HG03469 (cell line): ENCODE results near the gene SOBP.
"Not testable (repeated sequence)": the region's sequence is repeated elsewhere in the genome, so short reads cannot be mapped to it uniquely, and the experiment has no call there.

Experiments used
- ATAC-seq: cut with Tn5 transposase; IDR thresholded peaks from one replicate; pipeline ENCODE4 v1.9.1; 2021; ENCODE audit warnings: mild to moderate bottlenecking, moderate library complexity, moderate number of reproducible peaks; ENCODE audit not compliant: unreplicated experiment

The SOBP gene

DNA sequence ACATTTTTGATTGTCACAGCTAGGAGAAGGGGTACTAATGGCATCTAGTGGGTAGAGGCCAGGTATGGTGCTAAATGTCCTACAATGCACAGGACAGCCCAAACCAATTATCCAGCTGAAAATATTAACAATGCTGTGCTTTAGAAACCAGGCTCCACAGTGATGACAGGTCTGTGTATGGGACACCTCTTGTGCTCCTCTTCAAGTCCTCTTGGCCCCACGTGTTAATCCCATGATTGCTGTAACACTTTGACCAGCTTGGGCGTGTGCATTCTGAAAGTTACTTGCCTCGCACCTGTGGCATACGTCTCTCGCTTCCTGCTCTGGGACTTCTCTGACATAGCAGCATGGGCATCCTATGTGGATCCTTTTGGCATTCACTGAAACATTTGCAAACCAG lies 29.3 kb downstream of the SOBP start:
- not testable (repeated sequence) for ATAC-seq

DNA sequence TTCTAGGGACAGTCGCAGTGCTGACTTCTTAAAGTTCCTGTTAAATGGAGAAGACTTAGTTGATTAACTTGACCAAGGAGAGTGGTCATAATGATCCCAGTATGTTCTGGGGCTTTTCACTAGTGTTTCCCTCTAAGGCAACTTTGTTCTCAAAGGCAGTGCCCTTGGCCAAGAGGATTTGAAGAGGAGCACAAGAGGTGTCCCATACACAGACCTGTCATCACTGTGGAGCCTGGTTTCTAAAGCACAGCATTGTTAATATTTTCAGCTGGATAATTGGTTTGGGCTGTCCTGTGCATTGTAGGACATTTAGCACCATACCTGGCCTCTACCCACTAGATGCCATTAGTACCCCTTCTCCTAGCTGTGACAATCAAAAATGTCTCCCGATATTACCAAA lies 30.8 kb downstream of the SOBP start:
- ATAC-seq, result not testable (repeated sequence)

DNA sequence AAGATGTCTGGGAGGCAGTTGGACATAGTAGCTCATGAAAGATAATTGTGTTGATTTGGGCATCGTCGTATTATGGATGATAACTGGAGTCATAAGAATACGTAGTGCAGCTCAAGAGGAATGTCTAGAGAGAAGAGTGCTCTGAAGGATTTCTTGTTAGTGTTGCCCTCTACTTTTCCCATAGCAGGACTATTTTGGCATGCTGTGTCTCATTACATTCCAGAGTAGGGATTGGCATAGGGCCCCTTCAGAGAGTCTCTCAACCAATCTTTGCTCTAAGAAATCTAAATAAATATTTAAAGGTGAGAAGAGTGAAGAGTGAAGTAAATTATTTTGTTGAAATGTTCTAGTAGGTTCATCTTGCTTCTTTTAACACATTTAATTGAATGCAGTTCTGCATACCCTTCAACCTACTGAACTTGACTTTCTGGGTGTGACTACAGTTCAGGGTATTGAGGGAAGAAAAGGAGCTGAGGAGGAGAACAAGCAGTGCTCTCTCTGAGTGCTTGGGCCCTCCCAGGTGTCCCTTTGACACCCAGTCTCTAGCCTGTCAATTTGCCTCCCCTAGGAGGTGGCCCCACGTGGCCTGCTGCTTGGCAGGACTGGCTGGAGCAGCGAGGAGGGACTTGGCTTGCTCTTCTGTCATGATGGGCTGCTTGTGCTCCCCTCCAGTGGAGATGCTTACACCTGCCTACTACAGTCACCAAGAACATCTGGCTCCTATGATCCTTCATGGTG lies 33.3 kb downstream of the SOBP start:
- no peak for ATAC-seq

DNA sequence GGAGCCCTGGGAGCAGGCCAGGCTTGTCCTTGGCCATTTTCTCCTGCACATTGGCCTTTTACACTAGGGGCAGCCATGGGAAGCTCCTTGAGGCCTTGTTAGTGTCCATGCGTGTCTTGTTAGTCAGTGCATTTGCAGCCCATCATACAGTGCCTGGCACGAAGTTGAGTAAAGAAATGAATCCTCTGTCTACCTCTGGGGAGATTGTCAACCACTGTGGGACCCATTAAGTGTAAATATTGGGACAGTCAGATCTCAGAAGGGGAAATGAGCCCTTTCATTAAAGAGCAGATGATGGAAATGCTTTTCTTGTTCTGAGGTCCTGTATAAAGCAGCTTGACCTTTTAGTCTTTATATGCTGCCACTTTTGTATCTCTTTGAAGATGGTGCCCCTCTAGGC lies 33.9 kb downstream of the SOBP start:
- no peak for ATAC-seq

DNA sequence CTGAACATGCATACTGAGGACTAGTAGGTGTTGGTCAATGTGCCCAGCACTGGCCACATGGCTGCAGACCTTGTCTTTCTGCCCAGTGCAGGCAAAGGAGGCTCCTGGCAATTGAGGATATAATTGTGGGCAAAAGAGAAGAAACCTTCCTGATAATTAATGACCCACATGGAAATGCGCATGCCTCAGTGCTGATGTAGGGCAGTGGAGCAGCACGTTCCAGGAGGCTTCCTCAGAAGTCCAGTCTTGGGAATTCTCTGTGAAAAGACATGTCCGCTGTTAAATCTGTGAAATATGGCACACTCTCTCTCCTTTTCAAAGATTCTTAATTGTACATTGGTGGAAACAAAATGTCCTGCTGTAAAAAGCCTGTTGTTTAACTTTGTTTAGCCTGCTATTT lies 34.7 kb downstream of the SOBP start:
- no peak for ATAC-seq

DNA sequence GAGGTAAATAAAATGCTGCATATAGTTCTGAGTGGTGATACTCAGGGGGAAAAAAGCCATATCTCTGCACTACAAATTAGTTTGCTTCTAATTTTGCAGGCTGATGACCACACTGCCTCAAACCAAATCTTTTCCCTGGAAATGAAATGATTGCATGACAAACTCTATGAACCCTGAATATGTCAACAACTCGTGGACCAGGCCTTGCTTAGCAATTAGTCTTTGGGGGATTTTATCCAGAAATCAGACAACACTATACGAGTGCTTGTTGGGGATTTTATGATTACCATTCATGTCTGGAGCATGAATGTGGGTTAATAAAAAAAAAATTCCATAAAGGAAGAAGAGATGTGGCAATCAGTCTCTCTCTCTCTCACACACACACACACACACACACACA lies 42.0 kb downstream of the SOBP start:
- ATAC-seq, result no peak

DNA sequence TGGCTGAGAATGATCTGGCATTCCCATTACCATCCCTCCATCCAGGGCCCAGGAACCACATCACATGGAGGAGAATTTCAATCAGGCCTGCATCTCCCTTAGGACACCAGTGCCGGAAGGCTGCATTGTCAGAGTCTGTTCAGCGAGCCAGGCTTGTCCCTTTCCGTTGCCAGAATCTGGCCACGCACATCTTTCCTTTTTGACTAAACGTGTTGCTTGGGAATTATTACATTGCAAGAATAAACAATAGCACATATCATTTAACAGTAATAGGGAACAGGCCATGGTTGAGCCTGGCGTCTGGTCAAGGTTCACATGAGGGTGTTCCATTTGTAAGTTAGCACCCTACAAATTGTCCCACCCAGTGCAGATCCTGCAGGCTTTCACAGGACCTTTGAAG lies 42.8 kb downstream of the SOBP start:
- no peak for ATAC-seq

DNA sequence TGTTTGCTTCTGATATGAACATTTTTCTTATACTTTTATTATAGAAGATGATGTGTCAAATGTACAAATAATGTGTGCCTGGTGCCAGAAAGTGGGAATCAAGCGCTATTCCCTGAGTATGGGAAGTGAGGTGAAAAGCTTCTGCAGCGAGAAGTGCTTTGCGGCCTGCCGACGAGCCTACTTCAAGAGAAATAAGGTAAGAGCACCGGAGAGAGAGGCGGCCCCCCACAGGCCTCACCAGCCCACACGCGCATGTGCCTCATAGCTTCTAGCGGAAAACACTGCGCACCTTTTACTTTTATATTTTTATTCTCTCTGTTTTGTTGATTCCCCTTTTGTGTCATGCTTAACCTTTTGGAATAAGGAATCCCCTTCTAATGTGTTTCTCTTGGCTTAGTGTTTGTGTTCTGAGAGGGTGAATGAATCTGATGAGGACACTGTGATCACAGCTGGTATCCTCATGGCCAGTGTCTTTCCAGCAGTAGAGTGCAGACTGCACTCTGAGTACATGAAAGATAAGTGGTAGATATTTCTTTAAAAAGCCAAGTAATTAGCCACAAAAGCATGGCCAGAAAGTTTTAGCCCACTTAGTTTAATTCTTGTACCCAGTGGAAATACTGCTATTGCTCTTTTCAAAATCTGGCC lies 43.6 kb downstream of the SOBP start:
- ATAC-seq, result no peak

DNA sequence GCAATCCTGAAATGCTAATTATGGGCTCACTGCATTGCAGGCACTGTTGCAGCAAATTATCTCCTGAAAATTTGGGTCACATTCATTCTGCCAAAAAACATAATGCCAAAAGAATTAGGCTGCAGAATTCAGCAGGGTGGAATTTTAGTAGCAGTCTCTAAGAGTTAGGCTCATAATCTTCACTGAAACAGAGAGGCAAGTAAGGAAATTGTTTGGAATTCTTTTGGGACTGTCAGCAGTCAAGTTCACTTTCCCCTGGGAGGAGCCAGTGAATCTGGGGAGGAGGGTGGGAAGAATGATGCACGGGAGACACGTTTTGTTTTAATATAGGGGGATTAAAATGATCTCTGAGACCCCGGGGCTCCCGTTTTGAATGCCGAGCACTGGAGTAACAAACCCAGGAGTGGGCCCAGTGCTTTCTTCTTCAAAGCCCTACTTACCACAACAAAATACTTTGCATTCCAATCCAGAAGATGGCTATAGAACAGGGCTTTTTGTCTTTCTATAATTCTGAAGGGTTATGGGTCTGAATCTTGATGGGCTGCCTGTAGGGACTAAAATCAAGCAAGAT lies 44.7 kb downstream of the SOBP start:
- ATAC-seq, result no peak

DNA sequence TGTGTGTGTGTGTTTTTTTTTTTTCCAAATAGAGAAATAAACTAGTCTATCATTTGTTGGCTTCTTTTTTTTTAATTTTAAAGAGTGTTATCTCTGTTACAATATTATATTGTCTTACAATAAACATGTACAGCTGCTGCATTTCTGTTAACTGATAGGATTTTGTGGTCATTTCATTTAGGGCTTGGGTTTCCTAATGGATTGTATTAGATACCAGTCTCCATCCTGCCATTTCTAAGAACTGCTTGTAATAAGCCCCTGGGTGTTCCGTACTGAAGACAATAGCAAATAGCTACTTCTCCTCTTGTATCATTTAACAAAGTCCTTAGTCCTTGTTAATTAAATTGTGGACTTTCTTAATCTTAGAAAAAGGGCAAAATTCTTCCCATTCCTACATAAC lies 45.7 kb downstream of the SOBP start:
- ATAC-seq, result no peak

DNA sequence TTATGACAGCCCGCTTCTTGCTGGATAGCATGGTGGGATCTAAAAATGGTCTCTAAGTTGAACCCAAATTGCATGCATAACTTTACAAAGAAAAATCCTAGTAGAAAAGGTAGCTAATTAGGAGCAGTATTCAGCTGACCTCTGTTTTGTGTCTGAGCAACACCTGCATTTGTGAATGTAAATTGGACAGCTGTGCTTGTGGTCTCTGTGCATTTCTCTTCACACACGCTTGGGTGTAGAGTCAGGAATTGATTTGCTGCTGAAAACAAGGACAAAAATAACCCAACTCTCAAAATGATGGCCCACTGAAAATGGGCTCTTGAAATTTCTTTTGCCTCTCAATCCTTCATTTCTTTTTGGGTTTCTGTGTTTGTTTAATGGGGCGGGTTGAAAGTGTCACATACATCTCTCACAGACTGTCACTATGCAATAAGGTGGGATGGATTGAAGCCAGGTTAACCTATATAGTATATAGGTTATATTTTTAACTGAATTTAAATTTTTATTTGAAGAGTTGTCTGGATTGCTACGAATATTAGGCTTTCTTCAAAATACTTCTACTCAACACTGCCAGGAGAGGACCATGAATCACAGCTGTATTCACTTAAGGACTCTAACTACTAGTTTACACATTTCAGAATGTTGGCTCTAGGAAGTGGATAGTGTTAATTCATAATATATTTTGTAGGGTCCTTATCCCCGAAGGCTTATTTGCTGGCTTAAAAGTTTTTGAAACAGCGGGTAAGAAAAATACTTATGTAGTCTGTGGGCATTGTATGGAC lies 46.5 kb downstream of the SOBP start:
- no peak for ATAC-seq

DNA sequence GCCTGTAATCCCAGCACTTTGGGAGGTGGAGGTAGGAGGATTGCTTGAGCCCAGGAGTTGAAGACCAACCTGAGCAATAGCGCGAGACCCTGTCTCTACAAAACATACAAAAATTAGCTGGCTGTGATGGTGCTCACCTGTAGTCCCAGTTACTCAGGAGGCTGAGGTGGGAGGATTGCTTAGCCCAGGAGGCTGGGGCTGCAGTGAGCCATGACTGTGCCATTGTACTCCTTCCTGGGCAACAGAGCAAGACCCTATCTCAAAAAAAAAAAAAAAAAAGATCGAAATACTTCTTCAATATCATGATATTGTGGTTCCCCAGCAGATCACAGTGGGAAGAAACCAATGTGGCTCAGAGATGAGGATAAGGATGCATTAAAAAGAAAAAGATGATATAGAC lies 47.6 kb downstream of the SOBP start:
- ATAC-seq, result no peak

DNA sequence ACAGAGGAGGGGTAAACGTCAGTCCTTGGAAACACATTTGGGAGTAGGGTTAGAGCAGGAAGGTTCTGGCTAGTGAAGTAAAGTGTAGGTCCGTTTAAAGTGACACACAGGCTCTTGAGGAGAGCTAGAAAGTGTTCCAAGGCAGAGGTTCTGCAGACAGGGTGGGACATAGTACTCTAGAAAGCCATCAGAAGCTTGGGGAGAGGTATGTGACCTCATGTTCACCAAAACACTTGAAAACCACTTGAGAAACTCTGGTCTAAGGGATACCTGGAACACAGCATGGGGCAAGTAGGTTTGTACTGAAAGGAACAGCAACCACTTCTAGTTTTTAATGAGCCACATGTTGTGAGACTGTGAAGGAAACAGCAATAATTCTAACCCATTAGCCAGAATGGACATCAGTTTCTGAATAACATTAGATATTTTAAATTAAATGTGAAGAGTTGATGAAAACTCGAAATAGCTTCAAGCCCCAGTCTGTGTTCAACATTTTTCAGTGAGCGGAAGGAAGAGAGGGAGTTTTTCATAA lies 49.0 kb downstream of the SOBP start:
- ATAC-seq, result no peak

DNA sequence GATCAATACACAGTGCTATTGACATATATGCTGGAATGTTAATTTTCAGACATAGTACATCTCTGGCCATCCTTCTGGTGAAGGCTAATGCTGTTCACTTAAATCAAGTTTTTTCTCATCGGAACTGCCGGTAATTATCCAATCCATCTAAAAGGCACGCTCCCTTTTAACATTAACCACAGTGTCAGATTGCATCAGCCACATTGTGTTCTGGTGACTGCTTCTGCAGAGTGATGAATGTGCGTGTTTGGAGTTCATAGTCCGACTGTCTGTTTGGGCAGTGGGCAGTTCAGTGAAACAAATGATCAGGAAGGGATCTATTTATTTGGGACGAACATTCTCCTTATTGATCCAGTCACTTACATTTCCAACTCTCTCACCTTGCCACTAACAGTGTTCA lies 49.5 kb downstream of the SOBP start:
- no peak for ATAC-seq

DNA sequence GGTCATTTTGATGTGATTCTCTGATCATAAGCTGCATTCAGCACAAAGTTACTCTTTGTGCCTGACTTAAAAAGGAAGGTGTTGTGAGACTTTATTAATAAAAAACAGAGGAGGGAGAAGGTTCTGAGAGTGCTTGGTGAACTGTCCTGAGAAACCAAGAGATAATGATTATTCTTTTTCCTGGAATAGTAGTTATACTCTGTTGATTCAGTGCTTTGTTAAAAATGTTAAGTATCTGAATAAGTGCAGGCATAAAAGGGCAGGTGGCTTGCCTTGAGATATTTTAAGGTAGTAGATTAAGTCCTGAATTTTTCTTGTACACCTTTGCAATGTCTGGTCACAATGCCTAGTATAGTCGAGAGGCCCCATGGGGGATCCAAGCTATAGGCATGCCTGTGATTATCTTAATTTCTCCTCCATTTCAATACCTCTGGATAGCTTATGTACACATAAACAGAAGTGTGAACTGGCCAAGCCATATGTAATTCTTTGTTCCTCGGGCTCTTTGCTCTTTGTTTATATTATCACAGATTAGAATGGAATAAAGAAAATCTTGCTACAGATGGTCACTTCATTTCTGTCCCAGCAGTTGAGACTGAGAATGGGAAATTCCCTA lies 50.0 kb downstream of the SOBP start:
- no peak for ATAC-seq

DNA sequence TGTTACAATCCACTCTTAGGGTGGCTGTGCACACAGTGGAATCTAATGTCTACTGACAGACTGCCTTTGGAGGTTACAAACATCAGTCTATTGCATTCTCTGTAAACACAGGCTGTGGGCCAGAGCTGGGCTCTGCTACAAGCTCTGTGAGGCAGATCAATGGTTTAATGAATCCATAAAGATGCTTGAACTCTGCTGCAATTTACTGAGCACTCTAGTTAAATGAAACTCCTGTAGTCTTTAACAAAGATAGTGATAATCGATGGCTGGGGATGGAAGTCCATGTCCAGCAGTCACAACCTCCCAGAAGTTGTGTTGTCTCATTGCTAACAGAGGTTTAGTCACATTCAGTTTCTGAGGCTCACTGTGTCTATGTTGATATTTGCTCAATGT lies 50.5 kb downstream of the SOBP start:
- ATAC-seq, result no peak

DNA sequence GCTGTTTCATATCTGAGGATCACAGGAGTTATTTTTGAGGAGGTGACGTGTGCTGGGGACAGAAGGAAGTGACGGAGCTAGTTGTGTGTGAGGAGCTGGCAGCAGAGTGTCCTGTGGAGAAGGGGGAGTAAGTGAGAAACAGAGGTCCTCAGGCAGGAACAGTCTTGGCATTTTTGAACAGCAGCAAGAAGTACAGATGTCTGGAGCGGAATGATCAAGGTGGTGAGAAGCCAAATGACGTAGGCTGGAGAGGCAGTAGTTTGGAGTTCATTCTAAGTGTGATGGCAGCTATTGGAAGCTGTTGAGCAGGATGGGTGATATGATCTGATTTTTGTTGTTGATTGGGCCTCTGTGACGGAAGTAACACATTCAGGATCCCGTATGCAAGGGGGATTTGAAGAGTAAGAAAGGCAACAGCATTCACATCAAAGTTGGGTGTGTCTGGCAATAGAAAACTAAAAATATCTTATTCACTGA lies 52.3 kb downstream of the SOBP start:
- ATAC-seq, result no peak

DNA sequence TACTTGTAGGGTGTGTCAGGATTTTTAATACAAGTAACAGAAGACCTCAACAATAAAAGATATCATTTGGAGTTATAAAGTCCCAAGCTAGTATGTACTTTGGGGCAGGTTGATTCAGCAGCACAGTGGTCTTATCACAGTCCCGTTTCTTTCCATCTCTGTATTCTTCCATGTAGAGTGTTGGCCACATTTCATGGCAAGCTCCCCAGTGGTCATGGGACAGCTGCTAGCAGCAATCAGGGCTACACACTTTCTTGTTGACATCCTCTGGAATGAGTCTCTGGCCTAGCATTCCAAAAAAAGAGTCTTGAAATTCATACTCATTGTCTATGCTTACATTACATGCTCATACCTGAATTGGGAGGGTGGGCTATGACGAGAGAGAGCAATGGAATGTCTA lies 53.2 kb downstream of the SOBP start:
- no peak for ATAC-seq

DNA sequence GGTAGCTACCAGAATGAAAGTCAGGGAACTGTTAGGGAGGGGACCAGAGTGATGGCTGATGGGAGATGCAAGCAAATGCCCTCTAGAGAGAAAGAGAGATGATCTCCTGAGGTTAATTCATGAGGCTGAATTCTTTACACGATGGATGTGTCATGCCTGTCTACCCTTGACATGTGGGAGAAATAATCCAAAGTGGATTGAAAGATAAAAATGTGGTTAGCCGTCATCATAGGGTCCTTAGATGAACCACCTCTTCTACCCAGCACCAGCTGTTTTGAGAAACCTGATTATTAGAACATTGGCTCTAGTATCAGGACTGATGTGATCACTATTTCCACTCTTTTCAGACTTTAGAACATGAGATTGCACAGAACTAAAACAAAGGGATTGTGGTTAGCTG lies 53.6 kb downstream of the SOBP start:
- no peak for ATAC-seq

DNA sequence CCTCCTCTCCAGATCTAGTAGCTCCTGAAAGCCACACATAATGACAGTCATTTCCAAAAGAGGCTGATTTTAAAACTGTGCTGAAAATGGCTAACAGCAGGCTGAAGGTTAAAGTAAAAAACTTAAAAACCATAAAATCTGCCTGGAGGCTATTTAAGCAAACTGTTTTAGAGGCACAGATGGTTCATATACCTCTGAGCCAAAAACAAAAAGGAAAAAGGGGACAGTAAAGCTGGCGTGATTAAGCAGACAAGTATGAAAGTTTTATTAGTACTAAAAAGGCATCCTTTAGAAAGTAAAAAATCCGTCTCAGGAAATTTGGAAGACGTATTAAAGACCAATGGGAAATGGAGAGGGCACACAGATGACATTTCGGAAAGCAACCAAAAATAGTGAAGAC lies 55.8 kb downstream of the SOBP start:
- no peak for ATAC-seq
